ENCODE results near the gene RANBP3. TPM values are rescaled to one million over a fixed set of nuclear protein-coding genes. Genes with fewer than 3 reads are reported as not detected.

The RANBP3 gene
- total and polyA plus RNA-seq, 2 of the 8 experiments (the other 6 are each of a cell fraction or from before 2014, with no cell fraction given) = 95.4 to 122 TPM

- H4K5ac ChIP-seq (ENCODE audit: insufficient read length, low read depth, low read length) = no peak overlapping the region
- H2AK5ac ChIP-seq (ENCODE audit: low read depth, low read length) = no peak overlapping the region
- H3K9ac ChIP-seq (replicated peaks in 1 of 4; ENCODE audit: extremely low read depth in 1 of 4, low read depth in 3 of 4, low read length in 3 of 4) = no peak overlapping the region
- no peaks in the 10 kb centered on the region for H3K27me3 ChIP-seq (replicated peaks in 1 of 4; ENCODE audit: control insufficient read depth in 3 of 4, extremely low read depth in 1 of 4, insufficient read depth in 3 of 4, low read length in 3 of 4)
- POLR2A ChIA-PET (ENCODE audit: partially characterized antibody) = interaction anchor here (1.2 kb wide), 1 partner anchor 11 kb away, joined by 3 read pairs; no protein-coding TSS in a partner anchor
- H3K9me3 ChIP-seq (ENCODE audit: insufficient read depth in 2 of 2, low read depth in 1 of 2, low read length in 1 of 2) = no peaks in the 10 kb centered on the region
- H4K91ac ChIP-seq (replicated peaks; ENCODE audit: insufficient read length, low read length) = no peak overlapping the region
- H2AFZ ChIP-seq (ENCODE audit: low read length) = no peak overlapping the region
- H3K23ac ChIP-seq (ENCODE audit: insufficient read length) = no peak overlapping the region
- FAIRE-seq = no peak
- H3K56ac ChIP-seq (replicated peaks; ENCODE audit: insufficient read length, low read depth, low read length) = no peak overlapping the region
- H3K27ac ChIP-seq (ENCODE audit: low read depth, low read length) = no peak overlapping the region
- H3K79me1 ChIP-seq (ENCODE audit: low read depth, low read length) = no peaks in the 10 kb centered on the region
- H3K14ac ChIP-seq (ENCODE audit: insufficient read length) = no peak overlapping the region
- H3K4me3 ChIP-seq (ENCODE audit: extremely low read depth in 1 of 4, insufficient read depth in 2 of 4, low read depth in 3 of 4, low read length in 4 of 4) = no peak overlapping the region
- no peak overlapping the region for H3K18ac ChIP-seq (ENCODE audit: extremely low read depth, low read length)
- H3K4me2 ChIP-seq (ENCODE audit: insufficient read depth in 1 of 2, low read depth in 2 of 2, low read length in 2 of 2) = no peak overlapping the region
- no peak overlapping the region for H2BK12ac ChIP-seq (ENCODE audit: low read depth, low read length)
- H4K8ac ChIP-seq (ENCODE audit: extremely low read depth, insufficient read depth, low read length) = no peak overlapping the region
- no peaks in the 10 kb centered on the region for H3K79me2 ChIP-seq (ENCODE audit: control insufficient read depth in 1 of 2, insufficient read depth in 2 of 2, low read length in 2 of 2)
- 97% methylated on average over 18 of the region's 20 CpGs; no CpG with 5 or more reads in 1 of the 2 experiments for WGBS, 2 experiments (ENCODE audit: extremely low coverage in 1 of 2, insufficient coverage in 1 of 2, insufficient read length in 1 of 2, insufficient replicate concordance in 2 of 2, low coverage in 1 of 2, low lambda C conversion rate in 2 of 2, missing lambda C conversion rate in 1 of 2)
- H4K20me1 ChIP-seq (replicated peaks in 1 of 2; ENCODE audit: control insufficient read depth in 1 of 2, insufficient read depth in 2 of 2, low read length in 2 of 2) = peaks cover 3 to 12% of the 10 kb centered on the region in 2 experiments
- no peak overlapping the region for H2BK120ac ChIP-seq (replicated peaks; ENCODE audit: low read depth, low read length)
- no peak overlapping the region for H2BK20ac ChIP-seq (ENCODE audit: low read length)
- no peak for DNase-seq (ENCODE audit: low read depth in 1 of 2, low spot score in 2 of 2)
- H3K23me2 ChIP-seq (ENCODE audit: low read depth, low read length) = no peaks in the 10 kb centered on the region
- H3K4ac ChIP-seq (replicated peaks; ENCODE audit: insufficient read length, low read depth, low read length) = no peak overlapping the region
- CTCF ChIA-PET (ENCODE audit: partially characterized antibody) = no interaction called here
- H3K36me3 ChIP-seq (ENCODE audit: control insufficient read depth in 2 of 4, insufficient read depth in 4 of 4, low read length in 3 of 4) = peaks cover 8 to 38% (median 30%) of the 10 kb centered on the region in 4 experiments
- no peak overlapping the region for H2BK5ac ChIP-seq (ENCODE audit: low read depth, low read length)
- H3K4me1 ChIP-seq (replicated peaks in 1 of 4; ENCODE audit: control insufficient read depth in 3 of 4, insufficient read depth in 4 of 4, low read length in 3 of 4) = no peaks in the 10 kb centered on the region
- no peak overlapping the region for H2BK15ac ChIP-seq (ENCODE audit: low read length)
- TF ChIP-seq CEBPB (IDR thresholded peaks at IDR 0.05; ENCODE audit: low read depth, low read length) = no peak
- no peak for TF ChIP-seq EP300 (IDR thresholded peaks at IDR 0.05; ENCODE audit: borderline replicate concordance in 1 of 2, low read depth in 2 of 2, low read length in 2 of 2)
- TF ChIP-seq SP2 (IDR thresholded peaks at IDR 0.05; ENCODE audit: low read length) = no peak
- no peak for TF ChIP-seq EGR1 (IDR thresholded peaks at IDR 0.05; ENCODE audit: borderline replicate concordance, low read depth, low read length)
- TF ChIP-seq RBBP5 (IDR thresholded peaks at IDR 0.05; ENCODE audit: borderline replicate concordance, low read depth, low read length) = no peak
- no peak for TF ChIP-seq TAF7 (optimal IDR thresholded peaks at IDR 0.05; ENCODE audit: borderline replicate concordance, low read depth, low read length)
- TF ChIP-seq TAF1 (IDR thresholded peaks at IDR 0.05; ENCODE audit: low read depth, low read length) = no peak
- TF ChIP-seq, protein P1, sequence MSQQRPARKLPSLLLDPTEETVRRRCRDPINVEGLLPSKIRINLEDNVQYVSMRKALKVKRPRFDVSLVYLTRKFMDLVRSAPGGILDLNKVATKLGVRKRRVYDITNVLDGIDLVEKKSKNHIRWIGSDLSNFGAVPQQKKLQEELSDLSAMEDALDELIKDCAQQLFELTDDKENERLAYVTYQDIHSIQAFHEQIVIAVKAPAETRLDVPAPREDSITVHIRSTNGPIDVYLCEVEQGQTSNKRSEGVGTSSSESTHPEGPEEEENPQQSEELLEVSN (IDR thresholded peaks at IDR 0.05) = no peak
- TF ChIP-seq PHF8 (conservative IDR thresholded peaks at IDR 0.05; ENCODE audit: low read depth, low read length) = no peak
- no peak for TF ChIP-seq POLR2AphosphoS5 (IDR thresholded peaks at IDR 0.05; ENCODE audit: low read depth, low read length)
- no peak for TF ChIP-seq CBX8 (IDR thresholded peaks at IDR 0.05; ENCODE audit: borderline replicate concordance, low read depth, low read length)
- TF ChIP-seq RXRA (IDR thresholded peaks at IDR 0.05; ENCODE audit: insufficient read depth, low read depth, low read length) = no peak
- no peak for TF ChIP-seq CREB1 (IDR thresholded peaks at IDR 0.05)
- no peak for TF ChIP-seq SRF (IDR thresholded peaks at IDR 0.05; ENCODE audit: low read depth, low read length)
Observed at GRCh38 chr19:5918463-5919079, 59.4 kb downstream of the RANBP3 start.

All from H1 (cell line).